Right lobe of liver (tissue), 6 donors: ENCODE data around the gene SERTAD1. TPM values are rescaled to one million over a fixed set of nuclear protein-coding genes. Genes with fewer than 3 reads are reported as not detected.

Experiments
- ATAC-seq, 4 donors: fragments of 200-7000 bp; cut with Tn5 transposase; one replicate each; pipeline ENCODE4 v1.9.1; 2020; ENCODE audit warnings: mild to moderate bottlenecking in 4 of 4, moderate library complexity in 4 of 4
- DNase-seq, 3 donors: peaks; one replicate each; pipeline ENCODE4 v3.0.0-alpha.2; 2020
- H3K27ac ChIP-seq, 3 donors: fragments of 200-600 bp; one replicate each; pipeline ENCODE4 v1.8.0; 2022
- H3K27me3 ChIP-seq, 2 donors: fragments of 200-600 bp; one replicate each; pipeline ENCODE4 v1.8.0; 2022
- H3K36me3 ChIP-seq, 4 donors: fragments of 200-600 bp; sonication (generic) in 1 of 4; one replicate each; pipeline versions ENCODE4 v1.5.1 to v1.8.0; 2017 to 2022; ENCODE audit warnings: control low read depth in 1 of 4
- H3K4me1 ChIP-seq, 4 donors: fragments of 200-600 bp; sonication (generic) in 1 of 4; one replicate each; pipeline versions ENCODE4 v1.5.1 to v1.8.0; 2017 to 2022; ENCODE audit warnings: control low read depth in 1 of 4
- H3K4me3 ChIP-seq, 3 donors: fragments of 200-600 bp; one replicate each; pipeline ENCODE4 v1.8.0; 2022
- H3K9me3 ChIP-seq, 4 donors: fragments of 200-600 bp; sonication (generic) in 1 of 4; one replicate each; pipeline versions ENCODE4 v1.5.1 to v1.8.0; 2017 to 2022; ENCODE audit warnings: control low read depth in 1 of 4
- POLR2A ChIP-seq: fragments of 450-650 bp; IDR thresholded peaks from one replicate; pipeline ENCODE4 v1.6.1; 2017; ENCODE audit warnings: antibody characterized with exemption, mild to moderate bottlenecking
- WGBS: methylation state at CpG from one replicate; pipeline ENCODE4 v1.1.6; 2018; ENCODE audit warnings: low coverage, low lambda C conversion rate; ENCODE audit not compliant: insufficient coverage; ENCODE audit errors: missing lambda C conversion rate; 5-methylcytosine and 5-hydroxymethylcytosine counted together
- intact Hi-C, 2 donors: fragments of 100-400 bp; cut with DNase I; formaldehyde crosslinking; loops; one replicate each; pipeline versions ENCODE4 v1.11.2 to v1.14.1; 2022
- total RNA-seq, 6 experiments: library from RNA; depleted of rRNA in 2 of 6; stranded (reverse); fragments of >200 nt in 2 of 6; fragmentation: NEBNext Ultra II Directional in 3 of 6; extraction: Animal tissue kit (Norgen Biotek cat#: 25700) in 3 of 6; gene quantifications; one replicate each; pipeline versions ENCODE4 v1.1.0 to v1.2.4, GENCODE V29; 2016 to 2023
- TF ChIP-seq, protein P1 (sequence below), 4 donors: fragments of 200-600 bp in 3 of 4; fragments of 450-650 bp in 1 of 4; IDR thresholded peaks; one replicate each; pipeline versions ENCODE4 v1.5.1 to v1.8.0; 2016 to 2022; ENCODE audit warnings: antibody characterized with exemption in 4 of 4, mild to moderate bottlenecking in 2 of 4
- donor health status: DM: no; HTN: yes; CAD: no.
- donor health status: DM: no; HTN: no; CAD: no.
- donor health status: DM: no; HTN: no; CAD: no.
- donor health status: DM: no; HTN: yes; CAD: no.
- donor health status: DM: no; HTN: yes; CAD: no.

SERTAD1 gene
- total RNA-seq, 6 experiments from 2014 or later = 3.7 to 11.7 (median 6.2) TPM

DNA sequence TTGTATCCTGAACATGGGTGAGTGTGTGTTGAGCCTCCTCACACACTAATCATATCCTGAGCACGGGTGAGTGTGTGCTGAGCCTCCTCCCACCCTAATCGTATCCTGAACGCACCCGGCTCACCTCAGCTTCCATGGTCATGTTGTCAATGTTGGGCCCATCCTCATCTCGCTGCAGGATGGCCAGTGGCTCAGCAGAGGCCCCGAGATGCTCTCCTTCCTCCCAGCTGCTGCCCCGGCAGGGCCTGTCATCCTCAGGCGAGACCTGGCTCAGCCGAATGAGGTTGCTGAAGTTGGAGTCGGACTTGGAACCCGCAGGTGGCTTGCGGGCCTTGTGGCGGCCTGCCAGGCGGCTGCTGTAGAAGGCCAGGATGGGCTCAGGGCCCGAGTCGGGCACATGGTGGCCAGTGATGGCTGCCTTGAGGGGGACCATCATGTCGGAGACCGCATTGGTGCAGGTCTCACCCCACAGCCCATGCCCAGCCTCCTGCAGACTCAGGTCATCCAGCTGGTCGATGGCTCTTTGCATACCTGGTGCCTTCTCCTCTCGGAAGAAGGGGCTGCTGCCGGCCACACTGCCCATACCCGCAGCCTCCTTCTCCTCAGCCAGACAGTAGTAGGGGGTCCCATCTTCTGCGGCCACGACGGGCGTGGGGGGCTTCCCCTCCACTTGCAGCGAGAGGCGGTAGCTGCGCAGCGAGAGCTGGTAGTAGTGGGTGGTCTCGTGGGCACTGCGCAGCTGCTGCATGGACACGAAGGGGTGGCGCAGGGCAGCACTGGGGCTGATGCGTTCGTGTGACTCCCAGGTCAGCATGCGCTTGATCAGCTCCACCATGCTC, 45.4 kb downstream of the SERTAD1 start:
- Histone ChIP-seq H3K36me3 (no peaks in the 10 kb centered on the region), H3K4me3 (no peak overlapping the region), H3K27ac (no peak overlapping the region), H3K4me1 (no peaks in the 10 kb centered on the region), H3K9me3 (no peaks in the 10 kb centered on the region), H3K27me3 (no peaks in the 10 kb centered on the region)
- WGBS = 80% methylated on average over 6 of the region's 37 CpGs
- TF ChIP-seq, protein P1, sequence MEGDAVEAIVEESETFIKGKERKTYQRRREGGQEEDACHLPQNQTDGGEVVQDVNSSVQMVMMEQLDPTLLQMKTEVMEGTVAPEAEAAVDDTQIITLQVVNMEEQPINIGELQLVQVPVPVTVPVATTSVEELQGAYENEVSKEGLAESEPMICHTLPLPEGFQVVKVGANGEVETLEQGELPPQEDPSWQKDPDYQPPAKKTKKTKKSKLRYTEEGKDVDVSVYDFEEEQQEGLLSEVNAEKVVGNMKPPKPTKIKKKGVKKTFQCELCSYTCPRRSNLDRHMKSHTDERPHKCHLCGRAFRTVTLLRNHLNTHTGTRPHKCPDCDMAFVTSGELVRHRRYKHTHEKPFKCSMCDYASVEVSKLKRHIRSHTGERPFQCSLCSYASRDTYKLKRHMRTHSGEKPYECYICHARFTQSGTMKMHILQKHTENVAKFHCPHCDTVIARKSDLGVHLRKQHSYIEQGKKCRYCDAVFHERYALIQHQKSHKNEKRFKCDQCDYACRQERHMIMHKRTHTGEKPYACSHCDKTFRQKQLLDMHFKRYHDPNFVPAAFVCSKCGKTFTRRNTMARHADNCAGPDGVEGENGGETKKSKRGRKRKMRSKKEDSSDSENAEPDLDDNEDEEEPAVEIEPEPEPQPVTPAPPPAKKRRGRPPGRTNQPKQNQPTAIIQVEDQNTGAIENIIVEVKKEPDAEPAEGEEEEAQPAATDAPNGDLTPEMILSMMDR (IDR thresholded peaks at IDR 0.05) = no peak
- TF ChIP-seq POLR2A = no peak
- DNase-seq = no peak
- peak in 1 of 4 donors; percentile 4 for ATAC-seq
- intact Hi-C loops = no loop called here

DNA sequence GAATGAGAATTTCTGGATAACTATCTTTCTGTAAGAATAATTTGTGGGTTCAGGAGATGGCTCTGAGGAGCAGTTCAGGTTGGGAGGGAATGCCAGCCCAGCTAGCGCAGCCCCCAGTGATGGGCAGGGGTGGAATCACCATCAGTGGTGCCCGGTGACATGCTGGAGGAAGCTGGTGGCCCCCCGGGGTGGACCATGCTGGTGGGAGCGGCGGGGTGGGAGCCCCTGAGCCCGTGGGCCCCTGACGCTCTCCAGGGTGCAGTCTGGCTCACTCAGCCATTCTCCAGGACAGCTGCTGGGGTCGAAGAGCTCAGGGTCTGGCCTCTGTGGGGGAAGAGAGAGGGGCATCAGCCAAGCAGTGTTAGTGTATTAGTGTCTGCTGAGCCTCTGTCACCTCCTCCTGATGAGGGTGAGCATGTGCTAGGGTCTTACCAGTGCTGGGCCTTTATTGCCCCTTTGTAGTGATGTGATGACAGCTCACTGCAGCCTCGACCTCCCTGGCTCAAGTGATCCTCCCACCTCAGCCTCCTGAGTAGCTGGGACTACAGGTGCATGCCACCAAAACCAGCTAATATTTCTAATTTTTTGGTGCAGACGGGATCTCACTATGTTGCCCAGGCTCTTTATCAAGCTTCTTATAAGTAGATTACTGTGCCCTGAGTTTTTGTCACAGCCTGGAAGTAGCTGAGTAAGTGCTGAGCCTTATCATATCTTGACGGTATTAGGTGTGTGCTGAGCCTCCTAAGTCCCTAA, 46.2 kb downstream of the SERTAD1 start:
- intact Hi-C loops = no loop called here
- H3K9me3 ChIP-seq = no peaks in the 10 kb centered on the region
- DNase-seq = no peak
- no peak overlapping the region for H3K27ac ChIP-seq
- TF ChIP-seq, protein P1 (IDR thresholded peaks at IDR 0.05) = no peak
- no peak for TF ChIP-seq POLR2A
- H3K4me3 ChIP-seq = no peak overlapping the region
- no peaks in the 10 kb centered on the region for H3K27me3 ChIP-seq
- no peaks in the 10 kb centered on the region for H3K36me3 ChIP-seq
- no peaks in the 10 kb centered on the region for H3K4me1 ChIP-seq
- ATAC-seq = no peak
- 83% methylated on average over 2 of the region's 11 CpGs for WGBS

DNA sequence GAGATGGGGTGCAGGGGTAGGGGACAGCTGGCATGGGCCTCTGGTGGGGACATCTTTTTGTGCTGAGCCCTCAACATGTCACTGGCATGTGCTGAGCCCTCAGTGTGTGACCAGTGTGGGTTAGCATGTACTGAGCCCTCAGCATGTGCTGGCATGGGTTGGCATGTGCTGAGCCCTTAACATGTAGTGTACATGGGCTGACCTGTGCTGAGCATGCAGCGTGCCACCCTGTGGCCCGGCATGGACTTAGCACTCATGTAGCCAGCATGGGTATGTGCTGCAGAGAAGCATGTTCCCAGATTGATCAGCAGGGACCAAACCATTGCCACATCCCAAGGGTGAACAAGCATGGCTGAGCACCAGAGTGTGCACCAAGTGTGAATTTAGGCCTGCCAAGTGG, 47.3 kb downstream of the SERTAD1 start:
- peaks cover 0 to 6% (median 0%) of the 10 kb centered on the region in 4 donors for H3K36me3 ChIP-seq
- ATAC-seq = peak in 2 of 4 donors; percentile 20 to 28

DNA sequence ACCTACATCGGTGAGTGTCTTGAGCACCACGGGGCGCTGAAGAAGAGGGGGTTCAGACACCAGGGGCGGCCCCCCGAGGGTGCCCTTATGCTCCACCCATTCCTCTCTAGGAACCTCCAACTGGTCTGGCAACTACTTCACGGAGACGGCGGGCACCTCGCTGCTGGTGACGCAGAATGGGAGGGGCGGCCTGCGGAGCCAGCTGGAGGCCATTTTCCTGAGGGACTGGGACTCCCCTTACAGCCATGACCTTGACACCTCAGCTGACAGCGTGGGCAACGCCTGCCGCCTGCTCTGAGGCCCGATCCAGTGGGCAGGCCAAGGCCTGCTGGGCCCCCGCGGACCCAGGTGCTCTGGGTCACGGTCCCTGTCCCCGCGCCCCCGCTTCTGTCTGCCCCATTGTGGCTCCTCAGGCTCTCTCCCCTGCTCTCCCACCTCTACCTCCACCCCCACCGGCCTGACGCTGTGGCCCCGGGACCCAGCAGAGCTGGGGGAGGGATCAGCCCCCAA, 47.9 kb downstream of the SERTAD1 start:
- Histone ChIP-seq H3K27me3 (no peaks in the 10 kb centered on the region), H3K4me3 (no peak overlapping the region), H3K9me3 (no peaks in the 10 kb centered on the region), H3K36me3 (peaks cover 0 to 6% (median 0%) of the 10 kb centered on the region in 4 donors), H3K4me1 (no peaks in the 10 kb centered on the region), H3K27ac (no peak overlapping the region)
- TF ChIP-seq POLR2A = no peak
- TF ChIP-seq, protein P1 (IDR thresholded peaks at IDR 0.05) = no peak
- DNase-seq (no peak), ATAC-seq (no peak)
- 90% methylated on average over 4 of the region's 25 CpGs for WGBS
- intact Hi-C loops = no loop called here

More for the DNA sequence above, 47.3 kb downstream of the SERTAD1 start:
- Histone ChIP-seq H3K27me3 (no peaks in the 10 kb centered on the region), H3K4me1 (no peaks in the 10 kb centered on the region), H3K4me3 (no peak overlapping the region), H3K27ac (no peak overlapping the region), H3K9me3 (no peaks in the 10 kb centered on the region)
- no CpG with 5 or more reads among the region's 2 CpGs for WGBS
- intact Hi-C loops = no loop called here
- TF ChIP-seq, protein P1 (IDR thresholded peaks at IDR 0.05) = no peak
- TF ChIP-seq POLR2A = no peak
- DNase-seq = no peak
